NCI-H526 treated with DMSO at 0.1 percent for 48 hours (cell line): ENCODE measurements around the gene OR6C76.

Source experiments
- DNase-seq: peaks from one replicate; lab custom pipeline; 2025; lab: John Stamatoyannopoulos, UW

The OR6C76 gene

DNA sequence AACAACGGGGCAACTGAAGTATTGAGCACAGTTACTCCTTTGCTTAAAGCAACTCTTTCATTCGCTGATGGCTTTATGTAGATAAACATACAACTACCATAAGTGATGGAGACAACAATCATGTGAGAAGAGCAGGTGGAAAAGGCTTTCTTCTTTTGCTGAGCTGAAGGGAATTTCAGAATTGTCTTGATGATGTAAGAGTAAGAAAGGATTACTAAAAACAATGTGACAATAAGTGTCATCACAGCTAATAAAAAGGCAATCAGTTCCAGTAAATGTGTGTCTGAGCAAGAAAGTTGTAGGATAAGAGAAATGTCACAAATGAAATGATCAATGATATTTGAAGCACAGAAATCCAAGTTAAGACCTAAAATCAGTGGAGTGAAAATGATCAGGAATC is 43.2 kb downstream of the OR6C76 start:
- no peak for DNase-seq

GRCh38 chr12:55470088-55470829 is 44.2 kb downstream of the OR6C76 start, which contains the start of gene OR6C70:
Gene OR6C70 (minus strand): TSS chr12:55470138. CDS start chr12:55470138, 0 bp downstream.
- no peak for DNase-seq

DNA sequence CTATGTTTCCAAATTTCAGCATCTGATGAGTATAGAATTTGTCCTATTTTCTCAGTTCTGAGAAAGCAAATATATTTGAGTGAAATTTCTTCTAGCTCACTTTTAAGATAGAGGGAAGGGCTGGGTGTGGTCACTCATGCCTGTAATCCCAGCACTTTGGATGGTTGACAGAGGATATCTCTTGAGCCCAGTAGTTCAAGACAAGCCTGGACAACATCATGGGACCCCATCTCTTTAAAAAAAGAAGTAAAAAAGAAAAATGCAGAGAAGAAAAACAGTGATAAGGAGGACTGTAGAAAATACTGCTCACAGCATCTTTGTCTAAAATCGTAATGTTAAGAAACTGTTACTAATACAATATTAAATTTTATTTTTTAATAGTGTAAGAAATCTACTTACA is 46.2 kb downstream of the OR6C76 start:
- no peak for DNase-seq
